ENCODE measurements around the gene ACAA1. TPM values are rescaled to one million over a fixed set of nuclear protein-coding genes. Genes with fewer than 3 reads are reported as not detected.

ACAA1 gene
- total RNA-seq, 1 experiment from 2014 or later: 24.0 TPM

DNA sequence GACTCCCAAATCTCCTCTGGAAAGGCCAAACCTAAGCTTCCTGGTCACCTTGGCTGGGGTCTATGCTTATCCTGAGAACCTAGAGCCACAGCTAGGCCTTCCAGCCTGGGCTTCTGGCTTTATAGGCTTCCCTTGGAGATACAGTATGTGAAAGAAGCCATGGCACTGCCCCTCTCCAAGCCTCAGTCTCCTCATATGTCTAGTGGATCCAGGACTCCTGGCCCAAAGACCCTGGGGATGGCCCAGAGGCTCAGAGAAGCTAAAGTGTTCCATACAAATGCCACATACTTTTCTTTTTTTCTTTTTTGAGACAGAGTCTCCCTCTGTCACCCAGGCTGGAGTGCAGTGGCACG, 8.6 kb downstream of the ACAA1 start:
- DNase-seq (ENCODE audit: low spot score): no peak

GRCh38 chr3:38127611-38128302, 9.2 kb downstream of the ACAA1 start:
- intact Hi-C loops (cut with micrococcal nuclease; ENCODE audit: unreplicated experiment): no loop called here
- BruUV-seq (replicated peaks): no TSS peak
- H3K36me3 ChIP-seq (ENCODE audit: insufficient read depth, low read length, poor library complexity, severe bottlenecking): peaks cover 8% of the 10 kb centered on the region
- no peak overlapping the region for H3K27ac ChIP-seq (ENCODE audit: low read depth, low read length, poor library complexity, severe bottlenecking)
- no peak for TF ChIP-seq EZH2 (IDR thresholded peaks at IDR 0.05; ENCODE audit: borderline replicate concordance, low read depth, low read length, poor library complexity, severe bottlenecking)
- TF ChIP-seq CTCF (conservative IDR thresholded peaks at IDR 0.05; ENCODE audit: low read depth, low read length): no peak
- H3K9me3 ChIP-seq (ENCODE audit: low read depth, low read length, poor library complexity, severe bottlenecking): no peaks in the 10 kb centered on the region
- no peaks in the 10 kb centered on the region for H3K27me3 ChIP-seq (replicated peaks; ENCODE audit: insufficient read depth, low read depth, low read length, poor library complexity)
- no peaks in the 10 kb centered on the region for H3K4me1 ChIP-seq (ENCODE audit: insufficient read depth, low read length, poor library complexity, severe bottlenecking)
- no peak overlapping the region for H3K4me3 ChIP-seq (ENCODE audit: low read depth, low read length, poor library complexity, severe bottlenecking)
- DNase-seq (ENCODE audit: low spot score): no peak
- ChIA-PET CTCF (no interaction called here), POLR2A (ENCODE audit: low non-redundant PET) (no interaction called here)

More for the DNA sequence above, 8.6 kb downstream of the ACAA1 start:
- ChIA-PET CTCF (no interaction called here), POLR2A (ENCODE audit: low non-redundant PET) (no interaction called here)
- H3K27me3 ChIP-seq (replicated peaks; ENCODE audit: insufficient read depth, low read depth, low read length, poor library complexity): no peaks in the 10 kb centered on the region
- H3K4me3 ChIP-seq (ENCODE audit: low read depth, low read length, poor library complexity, severe bottlenecking): no peak overlapping the region
- peaks cover 8% of the 10 kb centered on the region for H3K36me3 ChIP-seq (ENCODE audit: insufficient read depth, low read length, poor library complexity, severe bottlenecking)
- TF ChIP-seq CTCF (conservative IDR thresholded peaks at IDR 0.05; ENCODE audit: low read depth, low read length): no peak
- no peak for TF ChIP-seq EZH2 (IDR thresholded peaks at IDR 0.05; ENCODE audit: borderline replicate concordance, low read depth, low read length, poor library complexity, severe bottlenecking)
- no peaks in the 10 kb centered on the region for H3K4me1 ChIP-seq (ENCODE audit: insufficient read depth, low read length, poor library complexity, severe bottlenecking)
- H3K27ac ChIP-seq (ENCODE audit: low read depth, low read length, poor library complexity, severe bottlenecking): no peak overlapping the region
- BruUV-seq (replicated peaks): no TSS peak
- intact Hi-C loops (cut with micrococcal nuclease; ENCODE audit: unreplicated experiment): no loop called here
- no peaks in the 10 kb centered on the region for H3K9me3 ChIP-seq (ENCODE audit: low read depth, low read length, poor library complexity, severe bottlenecking)

DNA sequence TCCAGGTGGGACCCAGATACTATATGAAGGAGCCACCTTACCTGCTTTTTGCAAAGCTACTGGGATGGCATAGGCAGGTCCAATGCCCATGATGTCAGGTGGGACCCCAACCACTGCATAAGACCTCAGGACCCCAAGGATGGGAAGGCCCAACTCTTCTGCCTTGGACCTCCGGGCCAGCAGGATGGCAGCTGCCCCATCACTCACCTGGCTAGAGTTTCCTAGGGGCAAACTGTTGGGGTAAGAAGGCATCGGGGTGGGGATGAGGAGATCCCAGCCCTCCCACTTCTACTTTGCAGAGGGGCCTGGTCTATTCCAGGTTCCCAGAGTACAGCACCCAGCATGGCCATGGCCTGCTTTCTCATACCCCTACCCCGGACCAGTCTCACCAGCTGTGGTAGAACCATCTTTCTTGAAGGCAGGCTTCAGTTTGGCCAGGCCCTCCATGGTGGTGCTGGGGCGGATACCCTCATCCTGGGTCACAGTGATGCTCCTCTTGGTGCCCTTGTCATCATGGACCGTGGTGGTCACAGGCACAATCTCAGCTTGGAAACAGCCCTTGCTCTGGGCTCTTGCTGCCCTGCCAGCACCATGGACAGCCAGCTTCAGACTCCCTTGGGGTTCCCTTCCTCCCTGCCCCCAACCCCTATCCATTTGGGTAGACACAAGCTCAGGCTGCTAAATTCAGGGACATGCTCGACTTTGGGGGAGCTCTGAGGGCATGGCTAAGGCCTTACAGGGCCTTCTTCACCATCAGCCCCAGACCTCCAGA, 10.6 kb downstream of the ACAA1 start:
- DNase-seq (ENCODE audit: low spot score): no peak
- ChIA-PET POLR2A (ENCODE audit: low non-redundant PET) (no interaction called here), CTCF (no interaction called here)
- Histone ChIP-seq H3K4me3 (ENCODE audit: low read depth, low read length, poor library complexity, severe bottlenecking) (no peak overlapping the region), H3K9me3 (ENCODE audit: low read depth, low read length, poor library complexity, severe bottlenecking) (no peaks in the 10 kb centered on the region), H3K4me1 (ENCODE audit: insufficient read depth, low read length, poor library complexity, severe bottlenecking) (no peaks in the 10 kb centered on the region), H3K27ac (ENCODE audit: low read depth, low read length, poor library complexity, severe bottlenecking) (no peak overlapping the region), H3K36me3 (ENCODE audit: insufficient read depth, low read length, poor library complexity, severe bottlenecking) (peaks cover 7% of the 10 kb centered on the region), H3K27me3 (replicated peaks; ENCODE audit: insufficient read depth, low read depth, low read length, poor library complexity) (no peaks in the 10 kb centered on the region)
- TF ChIP-seq EZH2 (IDR thresholded peaks at IDR 0.05; ENCODE audit: borderline replicate concordance, low read depth, low read length, poor library complexity, severe bottlenecking): no peak
- no peak for TF ChIP-seq CTCF (conservative IDR thresholded peaks at IDR 0.05; ENCODE audit: low read depth, low read length)
- BruUV-seq (replicated peaks): no TSS peak
- intact Hi-C loops (cut with micrococcal nuclease; ENCODE audit: unreplicated experiment): no loop called here

Data from A673 (cell line).